GM23248 (cell line): ENCODE results near the gene WDFY1.

ENCODE experiments used
- EZH2 ChIP-seq: fragments of 200-600 bp; sonication (generic); IDR thresholded peaks from 2 replicates; pipeline ENCODE4 v1.6.1; 2018; ENCODE audit warnings: antibody characterized with exemption, mild to moderate bottlenecking; ENCODE audit not compliant: insufficient read depth, poor library complexity, severe bottlenecking
- EZH2phosphoT487 ChIP-seq: fragments of 200-600 bp; sonication (generic); IDR thresholded peaks from 2 replicates; pipeline ENCODE4 v1.6.1; 2018; ENCODE audit warnings: antibody characterized with exemption, moderate library complexity, mild to moderate bottlenecking, low read depth; ENCODE audit not compliant: insufficient read depth

GRCh38 chr2:223901311-223901710, 43.8 kb downstream of the WDFY1 start:
- TF ChIP-seq EZH2 = no peak
- TF ChIP-seq EZH2phosphoT487 = no peak
